Measurements from ENCODE around the gene PRX.
"Not testable (repeated sequence)": the region's sequence is repeated elsewhere in the genome, so short reads cannot be mapped to it uniquely, and the experiment has no call there.

Gene PRX

GRCh38 chr19:40413291-40413845 lies at the start of gene PRX:
Gene PRX, minus strand, starts transcription at chr19:40413378. Its CDS starts 5,446 bp downstream, at chr19:40407932.
- no peak for DNase-seq

GRCh38 chr19:40461669-40462221 lies 48.6 kb upstream of the PRX start:
- DNase-seq: no peak

- no peak for DNase-seq
Observed at GRCh38 chr19:40460185-40460584, 47.0 kb upstream of the PRX start.

- no peak for DNase-seq
Observed at GRCh38 chr19:40458597-40458974, 45.4 kb upstream of the PRX start.

- DNase-seq: no peak
Observed at GRCh38 chr19:40457953-40458596, 44.9 kb upstream of the PRX start.

GRCh38 chr19:40457048-40457447 lies 43.9 kb upstream of the PRX start:
- no peak for DNase-seq

GRCh38 chr19:40453943-40454342 lies 40.8 kb upstream of the PRX start:
- not testable (repeated sequence) for DNase-seq

GRCh38 chr19:40453151-40453735 lies 40.1 kb upstream of the PRX start:
- DNase-seq: no peak

- no peak for DNase-seq
Observed at GRCh38 chr19:40452016-40452415, 38.8 kb upstream of the PRX start.

- DNase-seq: no peak
Observed at GRCh38 chr19:40450664-40451063, 37.5 kb upstream of the PRX start.

GRCh38 chr19:40449506-40449905 lies 36.3 kb upstream of the PRX start:
- DNase-seq: no peak

GRCh38 chr19:40446263-40446784 lies 33.1 kb upstream of the PRX start:
- DNase-seq: no peak

GRCh38 chr19:40445780-40446262 lies 32.6 kb upstream of the PRX start:
- DNase-seq: no peak

GRCh38 chr19:40444825-40445312 lies 31.7 kb upstream of the PRX start:
- DNase-seq: no peak

GRCh38 chr19:40444000-40444824 lies 31.0 kb upstream of the PRX start, which contains the start of gene SERTAD3:
Gene SERTAD3, minus strand, starts transcription at chr19:40444335. Its CDS starts 2,255 bp downstream, at chr19:40442080.
- peak; percentile 97 for DNase-seq

- peak; percentile 96 for DNase-seq
Observed at GRCh38 chr19:40443131-40443999, 30.2 kb upstream of the PRX start.

GRCh38 chr19:40442328-40443130 lies 29.4 kb upstream of the PRX start:
- DNase-seq: no peak

GRCh38 chr19:40441719-40442253 lies 28.6 kb upstream of the PRX start:
- no peak for DNase-seq

GRCh38 chr19:40438284-40438683 lies 25.1 kb upstream of the PRX start:
- no peak for DNase-seq
